A549 treated with Mapracorat at 1 μM for 4 hours (cell line): ENCODE measurements around the gene SERPINA3. TPM values are rescaled to one million over a fixed set of nuclear protein-coding genes. Genes with fewer than 3 reads are reported as not detected.

Source experiments
- total RNA-seq: library from RNA; stranded (reverse); fragments of 200-300 nt; extraction: Qiagen RNA extraction; gene quantifications from 5 replicates; pipeline ENCODE4 v1.2.3, GENCODE V29; 2022

SERPINA3 gene
- 10.8 to 16.1 TPM (median 13.9 TPM) in 5 replicates for total RNA-seq

DNA sequence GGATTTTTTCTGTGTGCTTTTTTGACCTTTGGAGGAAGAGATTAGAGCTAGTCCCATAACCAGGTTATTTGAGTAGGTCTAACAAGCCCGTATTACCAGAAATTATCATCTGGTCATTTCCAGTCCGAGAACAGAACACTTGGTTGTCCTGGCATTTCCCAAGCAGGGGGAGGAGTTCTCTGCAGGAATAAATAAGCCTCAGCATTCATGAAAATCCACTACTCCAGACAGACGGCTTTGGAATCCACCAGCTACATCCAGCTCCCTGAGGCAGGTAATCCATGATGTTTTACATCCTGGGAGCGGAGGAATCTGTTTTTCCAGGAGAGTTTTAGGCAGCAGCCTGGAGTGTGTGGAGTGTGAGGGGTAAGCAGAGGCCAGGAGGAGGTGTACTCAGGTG is at the start of gene SERPINA3:
TSS of gene SERPINA3 (plus strand) at position 218 of the 400 bp plus-strand sequence. CDS start 2,051 bp downstream, outside the sequence.

DNA sequence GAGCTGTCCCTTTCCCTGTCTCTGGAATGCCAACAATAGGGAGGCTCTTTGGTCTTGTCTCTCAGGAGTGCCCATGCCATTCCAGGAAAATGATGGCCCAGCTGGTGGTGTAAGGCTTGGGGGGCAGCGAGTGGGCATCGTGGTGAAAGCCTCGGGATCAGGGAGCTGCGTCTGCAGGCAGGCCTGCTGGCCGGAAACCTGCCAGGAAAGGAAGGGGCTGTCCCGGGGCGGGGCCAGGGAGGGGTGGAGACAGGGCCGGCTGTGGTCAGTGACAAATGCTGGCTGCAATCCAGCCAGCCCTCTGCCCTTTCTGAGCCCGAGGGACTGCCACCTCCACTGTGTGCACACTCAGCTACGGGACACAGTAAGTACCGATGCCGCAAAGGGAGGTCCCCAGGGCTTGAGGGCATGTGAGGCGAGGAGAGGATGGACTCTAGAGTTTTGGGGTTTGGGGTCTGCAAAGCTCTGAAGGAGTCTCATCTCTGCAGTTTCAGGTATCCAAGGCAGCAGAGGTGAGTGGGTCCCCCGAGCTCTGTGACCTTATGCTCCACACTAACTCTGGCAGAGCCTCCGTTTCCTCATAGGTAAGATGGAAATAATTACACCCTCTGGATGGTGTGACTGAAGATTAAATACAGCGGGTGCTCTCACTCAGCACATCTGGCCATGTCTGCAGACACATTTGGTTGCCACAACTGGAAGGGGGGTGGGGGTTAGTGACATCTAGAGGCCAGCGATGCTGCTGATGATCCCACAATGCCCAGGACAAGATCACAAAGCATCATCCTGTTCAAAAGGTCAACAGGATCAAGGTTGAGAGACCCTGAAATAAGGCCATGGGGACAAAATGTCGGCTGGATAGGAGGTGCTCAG is 30.8 kb upstream of the SERPINA3 start, which contains the start of gene SERPINA5:
TSS of gene SERPINA5 (plus strand) at position 300 of the 873 bp plus-strand sequence. CDS start 5,937 bp downstream, outside the sequence.

Other genes starting within 250 kb of the SERPINA3 start
- not detected in 5 replicates for gene SERPINA2, start 245.7 kb upstream of the SERPINA3 start, total RNA-seq
- gene SERPINA1, start 223.8 kb upstream of the SERPINA3 start, total RNA-seq = 0.80 to 1.8 TPM (median 1.1 TPM) in 5 replicates
- not detected in 5 replicates for gene SERPINA11, start 159.6 kb upstream of the SERPINA3 start, total RNA-seq
- not detected in 5 replicates for gene SERPINA9, start 136.2 kb upstream of the SERPINA3 start, total RNA-seq
- gene SERPINA12, start 102.9 kb upstream of the SERPINA3 start, total RNA-seq = not detected in 5 replicates
- not detected in 5 replicates for gene SERPINA4, start 50.9 kb upstream of the SERPINA3 start, total RNA-seq
- gene SERPINA5, start 31.0 kb upstream of the SERPINA3 start, total RNA-seq = 0.11 to 0.34 TPM (median 0.15 TPM) in 4 of 5 replicates, not detected in the other
- 0.11 to 0.81 TPM (median 0.57 TPM) in 5 replicates for gene GSC, start 157.7 kb downstream of the SERPINA3 start, total RNA-seq